Hematopoietic multipotent progenitor cell treated with erythropoietin and hydrocortisone succinate and interleukin-3 and kit ligand, for 4 days (in vitro differentiated cells): ENCODE results near the gene OR8G1.
A peak's percentile ranks its signal among the peaks of the same experiment; 100 is the strongest.
"Not testable (repeated sequence)": the region's sequence is repeated elsewhere in the genome, so short reads cannot be mapped to it uniquely, and the experiment has no call there.

Experiments
- DNase-seq: peaks from one replicate; pipeline ENCODE4 v3.0.0-alpha.2; 2015

Gene OR8G1

GRCh38 chr11:124249869-124250268, 9.0 kb downstream of the OR8G1 start:
- DNase-seq: not testable (repeated sequence)

DNA sequence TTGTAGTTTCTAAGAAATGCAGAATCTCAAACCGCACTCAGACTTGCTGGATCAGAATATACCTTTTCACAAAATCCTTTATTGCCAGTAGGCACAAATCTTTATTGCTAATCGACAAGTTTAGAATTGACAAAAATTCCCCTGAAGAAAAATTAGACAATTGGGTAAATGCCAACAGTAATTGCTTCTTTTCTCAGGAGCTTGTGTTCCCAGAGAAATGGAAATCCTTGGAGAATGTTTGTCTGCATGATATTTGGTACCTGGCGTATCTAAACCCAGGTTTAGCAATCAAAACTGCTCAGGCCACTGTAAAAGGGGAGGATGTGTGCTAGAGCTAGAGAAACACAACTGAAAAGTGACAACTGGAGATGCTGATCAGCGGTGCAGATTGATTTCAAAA, 15.2 kb downstream of the OR8G1 start, which contains the start of gene OR8G5:
Gene OR8G5, plus strand, starts transcription at position 301 of the 400 bp plus-strand sequence. CDS start 8,556 bp downstream, outside the sequence.
- DNase-seq: no peak

GRCh38 chr11:124265041-124265440, 24.1 kb downstream of the OR8G1 start:
- peak; percentile 36 for DNase-seq

GRCh38 chr11:124270886-124271285, 30.0 kb downstream of the OR8G1 start:
- not testable (repeated sequence) for DNase-seq

DNA sequence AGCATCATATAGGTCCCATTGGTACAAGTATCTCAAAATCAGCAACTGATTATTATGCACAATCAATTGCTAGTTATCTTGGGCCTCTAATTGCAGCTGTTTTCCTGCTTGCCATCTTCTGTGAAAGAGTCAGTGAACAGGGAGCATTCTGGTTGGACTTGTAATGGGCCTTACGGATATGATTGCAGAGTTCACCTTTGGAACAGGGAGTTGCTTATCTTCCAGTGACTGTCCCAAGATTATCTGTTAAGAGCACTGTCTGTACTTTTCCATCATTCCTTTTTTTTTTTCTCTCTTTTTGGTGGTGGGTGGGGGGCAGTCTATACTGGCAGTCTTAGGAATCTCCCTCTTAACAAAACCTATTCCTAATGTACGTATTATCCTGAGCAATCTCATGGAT, 33.1 kb downstream of the OR8G1 start:
- DNase-seq: no peak

DNA sequence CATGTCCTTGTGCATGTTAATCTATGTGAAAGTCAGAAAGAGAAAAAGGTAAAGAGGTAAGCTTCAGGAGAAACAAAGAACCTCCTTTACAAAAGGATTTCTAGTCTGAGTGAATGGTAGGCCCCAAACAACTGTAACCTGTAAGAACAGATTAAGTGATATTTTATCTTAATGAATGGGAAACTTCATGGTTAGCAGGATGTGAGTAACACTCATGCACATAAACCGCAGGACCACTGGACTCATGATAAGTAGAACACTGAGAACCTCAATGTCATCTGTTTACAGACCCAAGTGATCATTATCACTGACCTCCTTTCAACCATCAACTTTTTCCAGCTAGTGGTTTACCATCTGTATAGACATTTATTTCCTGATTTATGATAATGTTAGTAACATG, 35.2 kb downstream of the OR8G1 start:
- peak; percentile 95 for DNase-seq

DNA sequence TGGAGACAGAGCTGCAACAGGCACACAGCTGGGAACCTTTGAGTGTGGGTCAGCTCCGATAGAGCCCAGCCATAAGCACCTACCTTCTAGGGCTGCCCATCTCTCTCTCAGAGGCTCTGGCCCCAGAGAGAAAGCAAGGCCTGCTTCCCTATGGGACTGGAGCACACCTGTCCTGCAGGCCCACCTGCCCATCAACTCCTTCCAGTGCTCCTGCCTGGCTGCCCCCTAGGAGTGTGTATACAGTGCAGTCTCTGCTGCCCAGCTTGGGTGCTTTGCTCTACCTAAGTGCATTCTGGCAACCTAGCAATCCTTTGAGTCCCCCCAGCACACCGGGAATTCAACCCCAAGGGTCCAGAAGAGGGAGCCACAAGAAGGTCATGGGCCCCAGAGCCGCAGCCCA, 36.3 kb downstream of the OR8G1 start:
- DNase-seq: no peak

DNA sequence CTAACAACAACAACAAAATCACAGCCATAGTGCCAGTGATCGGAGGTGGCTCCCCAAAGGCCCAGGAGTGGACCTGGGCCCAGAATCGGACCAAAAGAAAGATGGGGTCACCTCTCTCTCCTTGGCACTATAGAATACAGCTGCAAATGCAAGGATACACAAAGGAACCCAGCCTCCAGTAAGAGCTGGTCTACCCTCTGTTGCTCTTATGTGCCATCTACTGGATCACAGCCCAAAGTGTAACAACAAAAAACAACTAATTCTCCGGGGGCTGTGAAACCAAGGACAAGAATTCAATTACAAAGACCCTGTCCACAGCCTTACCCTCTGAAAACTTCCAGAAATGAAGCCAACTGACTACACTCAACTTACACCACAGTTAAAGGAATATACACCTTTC, 36.9 kb downstream of the OR8G1 start:
- DNase-seq: peak; percentile 71

- no peak for DNase-seq
Measured at GRCh38 chr11:124278261-124278660, 37.4 kb downstream of the OR8G1 start.

GRCh38 chr11:124285610-124286344, 44.9 kb downstream of the OR8G1 start:
- DNase-seq: no peak

GRCh38 chr11:124294687-124295086, 53.8 kb downstream of the OR8G1 start:
- peak; percentile 43 for DNase-seq

DNA sequence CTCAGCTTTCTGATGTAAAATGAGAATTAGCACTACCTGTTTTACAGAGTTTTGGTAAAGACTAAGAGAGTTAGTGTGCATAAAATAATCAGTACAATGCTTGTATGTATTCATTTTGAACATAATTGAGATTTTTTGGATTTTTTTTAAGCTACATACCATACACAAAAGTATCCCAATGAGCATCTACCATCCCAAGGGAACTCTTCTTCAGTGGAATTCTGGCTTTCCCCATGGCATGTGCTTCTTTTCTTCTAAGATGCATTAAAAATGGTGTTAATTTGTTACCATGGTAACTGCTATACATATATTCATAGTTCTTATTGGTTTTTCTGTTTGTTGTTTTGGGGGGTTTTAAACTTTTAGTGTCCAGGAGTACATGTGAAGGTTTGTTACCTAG, 55.1 kb downstream of the OR8G1 start:
- no peak for DNase-seq

DNA sequence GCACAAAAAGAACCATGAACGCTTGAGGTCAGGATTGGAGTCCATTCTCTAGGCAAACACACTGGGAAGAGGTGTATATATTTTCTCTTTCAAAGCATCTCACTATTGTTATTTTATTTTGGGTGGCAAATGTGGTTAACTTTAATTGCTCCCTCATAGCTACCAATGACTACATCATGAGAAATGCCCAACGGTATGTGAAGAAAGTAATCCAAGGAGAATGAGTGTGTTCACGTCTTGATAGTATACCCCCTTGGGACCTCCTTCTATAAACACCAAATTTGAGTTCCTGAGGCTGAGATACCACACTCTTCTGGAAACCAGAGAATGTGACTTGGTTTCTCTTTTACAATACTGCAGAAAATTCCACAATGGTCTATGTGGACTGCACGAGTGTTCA, 57.0 kb downstream of the OR8G1 start:
- DNase-seq: no peak

DNA sequence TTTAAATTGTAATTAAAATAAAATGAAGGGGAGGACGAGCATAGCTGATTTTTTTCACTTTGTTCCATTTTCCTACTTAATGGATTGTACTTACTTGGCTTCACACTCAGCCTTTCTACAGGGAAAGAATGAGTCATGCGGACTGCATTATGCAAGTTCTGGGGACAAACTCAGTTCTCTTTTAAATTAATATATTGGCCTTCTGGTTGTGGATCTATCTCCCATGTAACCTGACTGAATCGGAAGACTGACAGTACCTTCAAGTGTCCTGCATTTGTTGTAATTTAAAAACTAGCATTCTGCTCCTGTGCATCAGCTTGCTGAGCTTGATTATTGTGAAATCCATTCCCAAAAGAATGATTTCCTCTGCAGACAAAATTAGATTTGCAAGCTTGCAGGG, 60.7 kb downstream of the OR8G1 start:
- no peak for DNase-seq

GRCh38 chr11:124302347-124303125, 61.6 kb downstream of the OR8G1 start:
- no peak for DNase-seq
